Gastrocnemius medialis (tissue), 4 donors: ENCODE data around the gene HYAL3. TPM values are rescaled to one million over a fixed set of nuclear protein-coding genes. Genes with fewer than 3 reads are reported as not detected.

Experiments used
- ATAC-seq, 2 donors: fragments of 150-250 bp; one replicate each; pipeline ENCODE4 v1.9.1; 2016
- DNase-seq, 2 donors: peaks; one replicate each; pipeline ENCODE4 v3.0.0-alpha.2; 2019
- H3K27ac ChIP-seq, 4 donors: fragments of 200-600 bp; sonication (generic); 1 replicate in 1 of 4; 2 replicates in 3 of 4; pipeline ENCODE4 v1.5.1; 2016 to 2018; ENCODE audit warnings: mild to moderate bottlenecking in 2 of 4, moderate library complexity in 1 of 4
- H3K27me3 ChIP-seq, 3 donors: fragments of 200-600 bp; sonication (generic) in 2 of 3; 1 replicate in 1 of 3; 2 replicates in 2 of 3; pipeline versions ENCODE4 v1.5.1 to v1.6.0; 2016 to 2019; ENCODE audit warnings: mild to moderate bottlenecking in 1 of 3, moderate library complexity in 1 of 3
- H3K36me3 ChIP-seq, 2 donors: fragments of 200-600 bp; sonication (generic) in 1 of 2; one replicate each; pipeline ENCODE4 v1.5.1; 2017 to 2018
- H3K4me1 ChIP-seq, 2 donors: fragments of 200-600 bp; sonication (generic) in 1 of 2; one replicate each; pipeline ENCODE4 v1.5.1; 2016 to 2017; ENCODE audit warnings: mild to moderate bottlenecking in 2 of 2
- H3K4me3 ChIP-seq, 4 donors: fragments of 200-600 bp; sonication (generic) in 3 of 4; 1 replicate in 1 of 4; 2 replicates in 3 of 4; pipeline ENCODE4 v1.5.1; 2016 to 2019; ENCODE audit warnings: mild to moderate bottlenecking in 2 of 4
- H3K9me3 ChIP-seq, 3 donors: fragments of 200-600 bp; sonication (generic) in 2 of 3; 1 replicate in 1 of 3; 2 replicates in 2 of 3; pipeline ENCODE4 v1.5.1; 2016 to 2019
- POLR2A ChIP-seq, 2 donors: fragments of 450-650 bp; IDR thresholded peaks; one replicate each; pipeline ENCODE4 v1.6.1; 2017; ENCODE audit warnings: antibody characterized with exemption in 2 of 2, mild to moderate bottlenecking in 2 of 2, moderate library complexity in 2 of 2
- in situ Hi-C, 4 donors: fragments of 200-750 bp; cut with MboI; loops; one replicate each; pipeline versions ENCODE4 v1.15.0 to v1.8.0; 2017; ENCODE audit warnings: low sequenced_read_pairs in 4 of 4
- intact Hi-C: fragments of 100-400 bp; cut with DNase I; formaldehyde crosslinking; loops from one replicate; pipeline ENCODE4 v1.15.1; 2023; ENCODE audit warnings: low total_unique reads
- total RNA-seq, 4 donors: library from RNA; depleted of rRNA; stranded (reverse); fragments of >200 nt; gene quantifications; one replicate each; pipeline versions ENCODE4 v1.1.0 to v1.2.3, GENCODE V29; 2016
- TF ChIP-seq, protein P1 (sequence below), 5 experiments: fragments of 450-650 bp in 3 of 5; fragments of 200-600 bp in 2 of 5; sonication (generic) in 2 of 5; IDR thresholded peaks in 4 of 5; conservative IDR thresholded peaks in 1 of 5; 1 replicate in 4 of 5; 2 replicates in 1 of 5; pipeline ENCODE4 v1.5.1; 2016 to 2019; ENCODE audit warnings: antibody characterized with exemption in 5 of 5, mild to moderate bottlenecking in 3 of 5, moderate library complexity in 3 of 5

HYAL3 gene
- total RNA-seq, 4 donors from 2014 or later, result 1.1 to 2.3 (median 1.2) TPM; not detected in 1

DNA sequence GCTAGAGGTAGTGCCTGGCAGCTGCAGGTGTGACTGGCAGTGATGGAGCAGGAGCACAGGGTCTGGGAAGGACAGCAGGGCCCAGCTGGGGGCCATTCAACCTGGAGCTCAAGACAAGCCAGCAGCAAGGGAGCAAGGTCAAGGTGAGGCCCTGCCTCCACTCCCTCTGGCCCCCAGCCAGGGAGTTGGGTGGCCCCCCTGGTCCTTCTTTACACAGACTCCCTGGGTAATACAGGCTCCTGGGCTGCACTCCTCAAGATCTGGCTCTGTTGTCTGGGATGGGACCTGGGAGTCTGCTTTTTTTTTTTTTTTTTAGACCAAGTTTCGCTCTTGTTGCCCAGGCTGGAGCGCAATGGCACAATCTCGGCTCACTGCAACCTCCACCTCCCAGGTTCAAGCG, 48.7 kb downstream of the HYAL3 start:
- Histone ChIP-seq H3K27ac (peak overlapping the region; percentile 80 to 96 (median 87)), H3K36me3 (peaks cover 0 to 12% of the 10 kb centered on the region in 2 donors), H3K4me3 (no peak overlapping the region), H3K4me1 (peaks cover 60 to 79% of the 10 kb centered on the region in 2 donors), H3K9me3 (no peaks in the 10 kb centered on the region), H3K27me3 (no peaks in the 10 kb centered on the region)
- DNase-seq, result no peak
- TF ChIP-seq POLR2A (IDR thresholded peaks at IDR 0.05), result no peak
- TF ChIP-seq, protein P1, sequence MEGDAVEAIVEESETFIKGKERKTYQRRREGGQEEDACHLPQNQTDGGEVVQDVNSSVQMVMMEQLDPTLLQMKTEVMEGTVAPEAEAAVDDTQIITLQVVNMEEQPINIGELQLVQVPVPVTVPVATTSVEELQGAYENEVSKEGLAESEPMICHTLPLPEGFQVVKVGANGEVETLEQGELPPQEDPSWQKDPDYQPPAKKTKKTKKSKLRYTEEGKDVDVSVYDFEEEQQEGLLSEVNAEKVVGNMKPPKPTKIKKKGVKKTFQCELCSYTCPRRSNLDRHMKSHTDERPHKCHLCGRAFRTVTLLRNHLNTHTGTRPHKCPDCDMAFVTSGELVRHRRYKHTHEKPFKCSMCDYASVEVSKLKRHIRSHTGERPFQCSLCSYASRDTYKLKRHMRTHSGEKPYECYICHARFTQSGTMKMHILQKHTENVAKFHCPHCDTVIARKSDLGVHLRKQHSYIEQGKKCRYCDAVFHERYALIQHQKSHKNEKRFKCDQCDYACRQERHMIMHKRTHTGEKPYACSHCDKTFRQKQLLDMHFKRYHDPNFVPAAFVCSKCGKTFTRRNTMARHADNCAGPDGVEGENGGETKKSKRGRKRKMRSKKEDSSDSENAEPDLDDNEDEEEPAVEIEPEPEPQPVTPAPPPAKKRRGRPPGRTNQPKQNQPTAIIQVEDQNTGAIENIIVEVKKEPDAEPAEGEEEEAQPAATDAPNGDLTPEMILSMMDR (IDR thresholded peaks at IDR 0.05 in 4 of 5, conservative IDR thresholded peaks at IDR 0.05 in 1 of 5), result no peak
- in situ Hi-C loops (no loop called here), intact Hi-C loops (no loop called here)
- no peak for ATAC-seq

DNA sequence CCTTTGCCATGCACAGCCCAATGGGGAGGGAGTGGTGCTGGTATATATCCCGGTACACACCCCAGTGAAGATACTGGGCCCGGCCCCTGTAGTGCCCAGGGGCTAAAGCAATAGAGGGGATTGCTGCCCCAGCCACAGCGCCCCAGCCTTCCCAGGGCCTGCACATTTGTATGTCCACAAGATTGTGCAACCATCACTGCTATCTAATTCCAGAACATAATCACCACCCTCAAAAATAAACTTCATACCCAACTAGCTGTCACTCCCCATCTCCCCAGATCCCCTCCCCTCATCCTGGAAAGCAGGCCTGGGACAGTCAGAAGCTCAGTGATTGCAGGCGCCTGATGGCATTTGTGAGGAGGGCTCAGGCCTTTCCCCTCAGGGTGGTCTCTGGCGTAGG, 49.7 kb downstream of the HYAL3 start:
- H3K4me1 ChIP-seq, result peaks cover 65 to 73% of the 10 kb centered on the region in 2 donors
- peak overlapping the region; percentile 80 to 96 (median 87) for H3K27ac ChIP-seq
- intact Hi-C loops (no loop called here), in situ Hi-C loops (no loop called here)
- peaks cover 0 to 12% of the 10 kb centered on the region in 2 donors for H3K36me3 ChIP-seq
- H3K4me3 ChIP-seq, result no peak overlapping the region
- no peaks in the 10 kb centered on the region for H3K9me3 ChIP-seq
- TF ChIP-seq, protein P1 (IDR thresholded peaks at IDR 0.05 in 4 of 5, conservative IDR thresholded peaks at IDR 0.05 in 1 of 5), result no peak
- TF ChIP-seq POLR2A (IDR thresholded peaks at IDR 0.05), result no peak
- ATAC-seq (peak; percentile 36 to 45), DNase-seq (no peak)
- no peaks in the 10 kb centered on the region for H3K27me3 ChIP-seq

DNA sequence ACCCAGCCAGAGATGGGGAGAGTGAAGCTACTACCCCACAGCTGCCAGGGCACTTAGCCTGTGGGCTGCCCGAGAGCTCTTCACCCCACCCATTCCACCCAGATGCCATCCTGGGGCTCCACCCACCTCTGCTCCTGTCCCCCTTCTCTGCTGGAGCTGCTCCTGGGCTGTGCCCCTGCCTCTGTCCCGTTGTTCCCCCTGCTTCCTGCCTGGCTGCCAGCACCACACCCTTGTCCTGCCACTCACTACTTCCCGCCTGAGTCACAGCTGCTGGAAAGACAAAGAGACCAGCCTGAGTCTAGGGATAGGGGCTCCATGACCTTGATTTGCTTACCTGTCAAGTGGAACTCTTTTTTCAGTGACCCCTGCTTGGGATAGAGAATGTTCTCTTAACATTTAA, 50.8 kb downstream of the HYAL3 start:
- H3K27me3 ChIP-seq, result no peaks in the 10 kb centered on the region
- peaks cover 0 to 10% of the 10 kb centered on the region in 2 donors for H3K36me3 ChIP-seq
- in situ Hi-C loops, result no loop called here
- TF ChIP-seq, protein P1 (IDR thresholded peaks at IDR 0.05 in 4 of 5, conservative IDR thresholded peaks at IDR 0.05 in 1 of 5), result no peak
- peak in 1 of 2 donors; percentile 39 for TF ChIP-seq POLR2A (IDR thresholded peaks at IDR 0.05)
- H3K4me1 ChIP-seq, result peaks cover 63 to 75% of the 10 kb centered on the region in 2 donors
- no peaks in the 10 kb centered on the region for H3K9me3 ChIP-seq
- H3K4me3 ChIP-seq, result no peak overlapping the region
- intact Hi-C loops, result no loop called here
- ATAC-seq (peak; percentile 44 to 55), DNase-seq (peak in 1 of 2 donors; percentile 60)
- peak overlapping the region; percentile 80 to 96 (median 87) for H3K27ac ChIP-seq

DNA sequence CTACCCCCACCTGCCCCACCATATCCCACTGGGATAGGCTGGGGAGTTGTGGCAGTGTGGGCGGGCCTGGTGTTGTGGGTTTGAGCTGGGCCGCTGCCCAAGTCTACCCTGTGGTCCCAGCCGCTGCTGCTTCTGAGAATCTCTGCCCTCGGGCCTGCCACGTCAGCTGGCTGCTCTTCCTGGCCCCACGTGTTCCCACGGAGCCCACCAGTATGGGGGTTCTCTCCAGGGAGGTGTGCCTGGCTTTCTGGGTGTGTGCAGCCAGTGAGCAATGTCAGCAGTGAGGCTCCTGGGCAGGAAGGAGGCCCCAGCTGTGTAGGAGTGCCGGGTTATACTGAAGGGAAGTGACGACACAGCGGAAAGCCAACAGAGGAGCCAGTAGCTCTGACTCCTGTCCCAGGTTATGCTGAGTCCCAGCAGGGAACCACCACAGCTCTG, 52.7 kb downstream of the HYAL3 start:
- intact Hi-C loops, result loop anchor here (1.0 kb wide), 2 partner anchors 19 to 52 kb away; no protein-coding TSS in a partner anchor
- in situ Hi-C loops, result no loop called here
- no peaks in the 10 kb centered on the region for H3K9me3 ChIP-seq
- DNase-seq (no peak), ATAC-seq (no peak)
- H3K4me3 ChIP-seq, result peak overlapping the region; percentile 57 to 64 (median 61)
- H3K36me3 ChIP-seq, result no peaks in the 10 kb centered on the region
- H3K4me1 ChIP-seq, result peaks cover 77 to 90% of the 10 kb centered on the region in 2 donors
- peak overlapping the region; percentile 80 to 96 (median 87) for H3K27ac ChIP-seq
- H3K27me3 ChIP-seq, result no peaks in the 10 kb centered on the region
- no peak for TF ChIP-seq POLR2A (IDR thresholded peaks at IDR 0.05)
- TF ChIP-seq, protein P1 (IDR thresholded peaks at IDR 0.05 in 4 of 5, conservative IDR thresholded peaks at IDR 0.05 in 1 of 5), result peak in 2 of 5 experiments; percentile 6 to 28
